T-cell (primary cell): ENCODE data around the gene CCDC97. TPM values are rescaled to one million over a fixed set of nuclear protein-coding genes. Genes with fewer than 3 reads are reported as not detected.
A peak's percentile ranks its signal among the peaks of the same experiment; 100 is the strongest.

Source experiments
- ATAC-seq, 4 experiments: fragments of 200-7000 bp in 3 of 4; fragments of 150-1000 bp in 1 of 4; cut with Tn5 transposase; replicated peaks in 1 of 4; 1 replicate in 3 of 4; 2 replicates in 1 of 4; pipeline ENCODE4 v1.10.0; 2021; ENCODE audit warnings: moderate library complexity in 3 of 4, mild to moderate bottlenecking in 2 of 4, moderate number of reproducible peaks in 1 of 4
- CTCF ChIA-PET, 2 donors: fragments of 300-600 bp; sonication (Branson Sonifier 250); formaldehyde crosslinking; loops; one replicate each; lab custom pipeline; 2022; ENCODE audit warnings: antibody characterized with exemption in 2 of 2; lab: Charles Lee
- POLR2A ChIA-PET, 2 donors: fragments of 300-600 bp; sonication (Branson Sonifier 250); formaldehyde crosslinking; loops; one replicate each; lab custom pipeline; 2022; ENCODE audit warnings: antibody characterized with exemption in 2 of 2; lab: Charles Lee
- DNase-seq, 35 experiments: peaks; one replicate each; pipeline versions ENCODE4 v3.0.0 to v3.0.0-alpha.2; 2013 to 2023
- H3K27ac ChIP-seq: one replicate; pipeline ENCODE4 v1.5.1; 2013; ENCODE audit warnings: low read length
- H3K27me3 ChIP-seq, 2 experiments: replicated peaks in 1 of 2; 1 replicate in 1 of 2; 2 replicates in 1 of 2; pipeline versions ENCODE4 v1.6.1 to v1.7.0; 2013; ENCODE audit warnings: low read length in 1 of 2, mixed read lengths in 1 of 2; ENCODE audit not compliant: control insufficient read depth in 2 of 2, insufficient read depth in 2 of 2; ENCODE audit errors: extremely low read depth in 1 of 2
- H3K36me3 ChIP-seq, 2 donors: 1 replicate in 1 of 2; 2 replicates in 1 of 2; pipeline versions ENCODE4 v1.6.1 to v1.7.0; 2013; ENCODE audit warnings: low read length in 1 of 2; ENCODE audit not compliant: control insufficient read depth in 2 of 2, insufficient read depth in 1 of 2; ENCODE audit errors: extremely low read depth in 1 of 2
- H3K4me1 ChIP-seq, 2 experiments: 1 replicate in 1 of 2; 2 replicates in 1 of 2; pipeline versions ENCODE4 v1.6.1 to v1.7.0; 2013; ENCODE audit warnings: low read length in 2 of 2, mixed read lengths in 1 of 2; ENCODE audit not compliant: insufficient read depth in 2 of 2, control insufficient read depth in 1 of 2; ENCODE audit errors: extremely low read depth in 1 of 2
- H3K4me3 ChIP-seq, 2 donors: 1 replicate in 1 of 2; 2 replicates in 1 of 2; pipeline versions ENCODE4 v1.5.1 to v1.7.0; 2013; ENCODE audit warnings: mild to moderate bottlenecking in 2 of 2, low read length in 1 of 2, moderate library complexity in 1 of 2; ENCODE audit not compliant: control insufficient read depth in 1 of 2; ENCODE audit errors: extremely low read depth in 1 of 2
- H3K9me3 ChIP-seq: 2 replicates; pipeline ENCODE4 v1.7.0; 2013
- H3K27ac Mint-ChIP-seq, 2 donors: one replicate each; pipeline ENCODE4 v1.8.0; 2020 to 2021; ENCODE audit warnings: mild to moderate bottlenecking in 2 of 2, mixed read lengths in 2 of 2
- H3K27me3 Mint-ChIP-seq, 2 donors: one replicate each; pipeline ENCODE4 v1.8.0; 2021 to 2022; ENCODE audit warnings: mixed read lengths in 2 of 2
- H3K36me3 Mint-ChIP-seq: one replicate; pipeline ENCODE4 v1.8.0; 2021; ENCODE audit warnings: mixed read lengths
- H3K4me1 Mint-ChIP-seq, 3 donors: one replicate each; pipeline ENCODE4 v1.8.0; 2020 to 2022; ENCODE audit warnings: mixed read lengths in 3 of 3, mild to moderate bottlenecking in 1 of 3
- H3K4me3 Mint-ChIP-seq, 3 donors: one replicate each; pipeline ENCODE4 v1.8.0; 2020 to 2022; ENCODE audit warnings: mild to moderate bottlenecking in 3 of 3, mixed read lengths in 3 of 3, moderate library complexity in 3 of 3
- H3K9me3 Mint-ChIP-seq, 3 donors: one replicate each; pipeline ENCODE4 v1.8.0; 2020 to 2022; ENCODE audit warnings: mixed read lengths in 3 of 3
- WGBS: methylation state at CpG from one replicate; pipeline ENCODE4 v1.1.5; 2013; ENCODE audit warnings: missing lambda C conversion rate; ENCODE audit not compliant: insufficient coverage; 5-methylcytosine and 5-hydroxymethylcytosine counted together
- total RNA-seq, 35 experiments: library from RNA in 6 of 35; stranded (reverse) in 6 of 35; fragments of 120-200 nt in 1 of 35; gene quantifications; one replicate each; pipeline versions ENCODE4 v1.2.1 to v1.2.4 and lab custom pipeline; 2013 to 2026

The CCDC97 gene
- total RNA-seq, 5 donors from 2014 or later (not counting 1 experiment from before 2014, with no cell fraction given), result 38.9 to 61.5 (median 55.1) TPM

DNA sequence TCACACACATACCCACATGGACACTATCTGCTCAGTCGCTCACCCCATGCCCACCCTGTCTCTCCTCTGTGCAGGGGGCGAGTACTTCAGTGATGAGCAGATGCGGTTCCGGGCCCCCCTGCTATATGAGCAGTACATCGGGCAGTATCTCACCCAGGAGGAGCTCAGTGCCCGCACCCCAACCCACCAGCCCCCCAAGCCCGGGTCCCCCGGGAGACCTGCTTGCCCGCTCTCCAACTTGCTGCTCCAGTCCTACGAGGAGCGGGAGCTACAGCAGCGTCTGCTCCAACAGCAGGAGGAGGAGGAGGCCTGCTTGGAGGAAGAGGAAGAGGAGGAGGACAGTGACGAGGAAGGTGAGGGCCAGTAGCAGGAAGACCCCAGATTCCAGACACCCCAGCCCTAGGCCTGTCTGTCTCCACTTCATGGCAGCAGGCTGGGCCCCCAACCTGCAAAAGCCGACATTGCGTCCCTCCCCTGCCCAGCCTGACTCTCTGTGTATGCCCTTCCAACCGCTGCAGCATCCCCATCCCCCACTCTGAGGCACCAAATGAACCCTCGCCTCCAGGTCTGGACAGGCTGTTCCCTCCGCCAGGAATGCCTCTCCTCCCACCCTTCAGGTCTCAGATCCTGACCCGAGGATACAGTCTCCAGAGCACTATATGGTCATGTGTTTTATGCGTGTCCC is 9.7 kb downstream of the CCDC97 start:
- Mint-ChIP-seq H3K4me1 (peaks cover 24 to 45% (median 33%) of the 10 kb centered on the region in 3 donors), H3K36me3 (peaks cover 38% of the 10 kb centered on the region), H3K27me3 (no peaks in the 10 kb centered on the region), H3K27ac (peak overlapping the region; percentile 22 to 39), H3K4me3 (no peak overlapping the region), H3K9me3 (no peaks in the 10 kb centered on the region)
- 91% methylated on average over 11 of the region's 20 CpGs for WGBS
- H3K9me3 ChIP-seq, result no peaks in the 10 kb centered on the region
- ATAC-seq (peak in 2 of 4 experiments; percentile 3 to 10), DNase-seq (no peak)
- ChIA-PET CTCF (no interaction called here), POLR2A (no interaction called here)
- peaks cover 26 to 78% of the 10 kb centered on the region in 2 donors for H3K36me3 ChIP-seq
- no peaks in the 10 kb centered on the region for H3K27me3 ChIP-seq
- no peak overlapping the region for H3K4me3 ChIP-seq
- no peak overlapping the region for H3K27ac ChIP-seq
- H3K4me1 ChIP-seq, result peaks cover 0 to 21% of the 10 kb centered on the region in 2 experiments

DNA sequence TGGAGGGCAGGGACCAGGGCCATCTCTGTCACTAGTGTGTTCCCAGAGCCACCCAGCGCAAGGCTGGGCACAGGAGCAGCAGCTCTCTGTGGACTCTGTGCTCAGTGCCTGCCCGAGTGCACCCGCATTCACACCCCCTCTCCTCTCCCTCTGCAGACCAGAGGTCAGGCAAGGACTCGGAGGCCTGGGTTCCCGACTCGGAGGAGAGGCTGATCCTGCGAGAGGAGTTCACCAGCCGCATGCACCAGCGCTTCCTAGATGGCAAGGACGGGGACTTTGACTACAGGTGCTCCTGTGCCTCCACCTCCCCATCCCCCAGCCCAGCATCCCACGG is 10.2 kb downstream of the CCDC97 start:
- H3K4me3 Mint-ChIP-seq, result no peak overlapping the region
- peak overlapping the region in 1 of 2 donors; percentile 22 for H3K27ac Mint-ChIP-seq
- H3K4me3 ChIP-seq, result no peak overlapping the region
- ChIA-PET POLR2A (no interaction called here), CTCF (no interaction called here)
- H3K4me1 ChIP-seq, result peaks cover 0 to 25% of the 10 kb centered on the region in 2 experiments
- H3K27ac ChIP-seq, result no peak overlapping the region
- no peak for ATAC-seq
- H3K36me3 Mint-ChIP-seq, result peaks cover 38% of the 10 kb centered on the region
- no peaks in the 10 kb centered on the region for H3K9me3 ChIP-seq
- no peaks in the 10 kb centered on the region for H3K9me3 Mint-ChIP-seq
- peaks cover 26 to 81% of the 10 kb centered on the region in 2 donors for H3K36me3 ChIP-seq
- no peaks in the 10 kb centered on the region for H3K27me3 Mint-ChIP-seq
- peaks cover 26 to 50% (median 37%) of the 10 kb centered on the region in 3 donors for H3K4me1 Mint-ChIP-seq
- no peak for DNase-seq
- no peaks in the 10 kb centered on the region for H3K27me3 ChIP-seq
- WGBS, result 100% methylated on average over 7 of the region's 11 CpGs

DNA sequence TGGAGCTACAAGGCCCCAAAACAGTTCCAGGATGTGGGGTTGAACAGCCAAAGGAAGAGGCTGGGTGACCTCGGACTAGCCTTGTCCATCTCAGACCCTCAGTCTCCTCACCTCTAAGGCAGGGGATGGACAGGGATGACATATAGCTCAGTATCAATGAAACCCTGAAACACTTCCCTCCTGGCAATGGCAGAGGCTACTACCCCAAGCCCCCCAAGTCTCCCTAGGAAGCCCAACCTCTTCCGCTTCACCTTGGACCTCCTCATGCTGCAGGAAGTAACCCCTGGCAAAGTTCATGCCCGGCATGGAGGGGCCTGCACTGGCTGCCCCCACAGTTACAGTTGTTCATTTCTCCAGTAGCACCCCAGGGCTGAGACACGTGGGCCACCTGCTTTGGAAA is 10.6 kb downstream of the CCDC97 start:
- CTCF ChIA-PET, result interaction anchor here in 1 of 2 donors (0.5 kb wide), 1 partner anchor 22 kb away, joined by 6 read pairs; no protein-coding TSS in a partner anchor
- no peak for DNase-seq
- H3K4me3 ChIP-seq, result no peak overlapping the region
- no peak overlapping the region for H3K27ac ChIP-seq
- POLR2A ChIA-PET, result no interaction called here
- peaks cover 38% of the 10 kb centered on the region for H3K36me3 Mint-ChIP-seq
- no peaks in the 10 kb centered on the region for H3K9me3 Mint-ChIP-seq
- no peaks in the 10 kb centered on the region for H3K27me3 ChIP-seq
- no peaks in the 10 kb centered on the region for H3K9me3 ChIP-seq
- no peak for ATAC-seq
- no peaks in the 10 kb centered on the region for H3K27me3 Mint-ChIP-seq
- H3K4me1 ChIP-seq, result peaks cover 0 to 30% of the 10 kb centered on the region in 2 experiments
- H3K27ac Mint-ChIP-seq, result peak overlapping the region in 1 of 2 donors; percentile 16
- peaks cover 26 to 79% of the 10 kb centered on the region in 2 donors for H3K36me3 ChIP-seq
- H3K4me3 Mint-ChIP-seq, result no peak overlapping the region
- WGBS, result 69% methylated on average over 2 of the region's 4 CpGs
- H3K4me1 Mint-ChIP-seq, result peaks cover 26 to 54% (median 41%) of the 10 kb centered on the region in 3 donors

DNA sequence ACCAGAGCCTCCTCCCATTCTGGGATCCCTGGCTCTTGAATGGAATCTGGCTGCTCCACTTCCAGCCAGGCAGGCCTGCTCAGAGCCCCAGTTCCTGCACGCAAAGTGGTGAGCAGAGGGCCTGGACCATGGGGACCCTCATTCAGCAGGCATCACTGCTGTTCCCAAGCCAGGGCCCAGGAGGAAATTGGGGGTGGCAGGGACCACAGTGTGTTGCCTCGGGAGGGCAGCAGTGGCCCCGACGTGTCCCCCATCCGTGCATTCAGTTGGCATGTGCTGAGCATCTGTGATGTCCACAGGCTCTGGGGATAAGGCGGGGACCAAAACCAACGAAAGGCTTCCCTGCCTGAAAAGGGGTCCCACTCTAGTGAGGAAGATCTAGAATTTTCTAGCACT is 11.2 kb downstream of the CCDC97 start:
- H3K4me3 ChIP-seq, result no peak overlapping the region
- no peaks in the 10 kb centered on the region for H3K27me3 Mint-ChIP-seq
- no peak overlapping the region for H3K4me3 Mint-ChIP-seq
- DNase-seq (no peak), ATAC-seq (no peak)
- peaks cover 0 to 36% of the 10 kb centered on the region in 2 experiments for H3K4me1 ChIP-seq
- 90% methylated on average over 7 of the region's 7 CpGs for WGBS
- no peaks in the 10 kb centered on the region for H3K9me3 ChIP-seq
- H3K4me1 Mint-ChIP-seq, result peaks cover 25 to 57% (median 40%) of the 10 kb centered on the region in 3 donors
- no peaks in the 10 kb centered on the region for H3K27me3 ChIP-seq
- peak overlapping the region in 1 of 2 donors; percentile 16 for H3K27ac Mint-ChIP-seq
- CTCF ChIA-PET, result interaction anchor here in 1 of 2 donors (0.5 kb wide), 1 partner anchor 21 kb away, joined by 6 read pairs; no protein-coding TSS in a partner anchor
- H3K36me3 ChIP-seq, result peaks cover 23 to 77% of the 10 kb centered on the region in 2 donors
- peaks cover 36% of the 10 kb centered on the region for H3K36me3 Mint-ChIP-seq
- no peaks in the 10 kb centered on the region for H3K9me3 Mint-ChIP-seq
- no peak overlapping the region for H3K27ac ChIP-seq
- POLR2A ChIA-PET, result no interaction called here

DNA sequence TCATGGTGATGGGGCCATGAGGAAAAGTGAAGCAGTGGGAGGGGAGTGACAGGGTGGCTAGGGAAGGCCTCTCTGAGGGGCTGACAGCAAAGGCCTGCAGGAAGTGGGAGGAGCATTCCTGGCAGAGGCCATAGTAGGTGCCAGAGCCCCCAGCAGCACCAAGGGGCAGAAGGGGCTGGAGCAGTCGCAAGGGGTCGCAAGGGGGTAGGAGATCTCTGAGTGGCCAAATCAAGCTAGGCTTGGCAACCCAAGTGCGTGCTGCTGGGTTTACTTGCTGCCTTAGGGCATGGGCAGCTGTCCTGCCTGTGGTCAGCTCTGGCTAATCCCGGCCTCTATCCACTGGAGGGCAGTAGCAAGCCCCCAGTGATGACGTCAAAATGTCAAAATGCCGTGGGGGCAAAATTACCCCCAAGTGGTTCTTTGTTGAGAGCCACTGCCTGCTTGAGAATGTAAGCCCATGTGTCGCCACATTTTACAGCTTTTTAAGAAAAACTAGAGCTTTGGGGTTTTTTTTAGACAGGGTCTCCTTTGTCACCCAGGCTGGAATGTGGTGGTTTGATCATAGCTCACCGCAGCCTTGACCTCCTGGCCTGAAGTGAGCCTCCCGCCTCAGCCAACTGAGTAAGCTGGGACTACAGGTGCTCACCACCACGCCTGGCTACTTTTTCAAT is 11.8 kb downstream of the CCDC97 start:
- Histone ChIP-seq H3K36me3 (peaks cover 18 to 73% of the 10 kb centered on the region in 2 donors), H3K9me3 (no peaks in the 10 kb centered on the region), H3K4me1 (peaks cover under 1 to 41% of the 10 kb centered on the region in 2 experiments), H3K27ac (no peak overlapping the region), H3K4me3 (no peak overlapping the region), H3K27me3 (no peaks in the 10 kb centered on the region)
- peaks cover 31 to 57% (median 43%) of the 10 kb centered on the region in 3 donors for H3K4me1 Mint-ChIP-seq
- H3K4me3 Mint-ChIP-seq, result no peak overlapping the region
- CTCF ChIA-PET, result interaction anchor here in 1 of 2 donors (0.9 kb wide), 1 partner anchor 177 kb away, joined by 3 read pairs; no protein-coding TSS in a partner anchor
- peaks cover 32% of the 10 kb centered on the region for H3K36me3 Mint-ChIP-seq
- H3K27me3 Mint-ChIP-seq, result no peaks in the 10 kb centered on the region
- 93% methylated on average over 8 of the region's 10 CpGs for WGBS
- POLR2A ChIA-PET, result interaction anchor here in 1 of 2 donors (0.5 kb wide), 1 partner anchor 192 kb away, joined by 4 read pairs; no protein-coding TSS in a partner anchor
- DNase-seq (peak in 1 of 35 experiments; percentile 37), ATAC-seq (no peak)
- peak overlapping the region; percentile 34 to 39 for H3K27ac Mint-ChIP-seq
- no peaks in the 10 kb centered on the region for H3K9me3 Mint-ChIP-seq

DNA sequence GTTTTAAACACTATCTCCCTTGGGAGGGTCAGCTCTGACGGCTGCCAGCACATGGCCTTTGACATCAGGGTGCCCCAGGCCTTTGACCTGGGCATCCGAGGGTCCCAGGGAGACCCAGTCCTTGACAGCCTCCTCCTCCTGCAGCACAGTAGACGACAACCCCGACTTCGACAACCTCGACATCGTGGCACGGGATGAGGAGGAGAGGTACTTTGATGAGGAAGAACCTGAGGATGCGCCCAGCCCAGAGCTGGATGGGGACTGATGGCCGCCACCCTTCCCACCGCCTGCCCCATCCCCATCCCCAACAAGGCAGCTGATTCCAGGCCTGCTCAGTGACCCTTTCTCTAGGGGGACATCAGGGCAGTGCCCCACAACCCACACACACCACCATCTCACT is 12.5 kb downstream of the CCDC97 start:
- Histone ChIP-seq H3K27ac (no peak overlapping the region), H3K27me3 (no peaks in the 10 kb centered on the region), H3K9me3 (no peaks in the 10 kb centered on the region), H3K36me3 (peaks cover 13 to 66% of the 10 kb centered on the region in 2 donors), H3K4me3 (no peak overlapping the region), H3K4me1 (peaks cover 6 to 48% of the 10 kb centered on the region in 2 experiments)
- no peaks in the 10 kb centered on the region for H3K9me3 Mint-ChIP-seq
- peak overlapping the region in 1 of 3 donors; percentile 18 for H3K4me3 Mint-ChIP-seq
- peak overlapping the region; percentile 78 to 82 for H3K27ac Mint-ChIP-seq
- H3K36me3 Mint-ChIP-seq, result peaks cover 25% of the 10 kb centered on the region
- ATAC-seq (no peak), DNase-seq (no peak)
- no peaks in the 10 kb centered on the region for H3K27me3 Mint-ChIP-seq
- ChIA-PET POLR2A (interaction anchor here in 1 of 2 donors (0.5 to 0.6 kb wide), 3 partner anchors 8 to 193 kb away, joined by 4 to 6 read pairs (median 4); no protein-coding TSS in a partner anchor), CTCF (interaction anchor here in 1 of 2 donors (0.9 kb wide), 1 partner anchor 178 kb away, joined by 3 read pairs; no protein-coding TSS in a partner anchor)
- H3K4me1 Mint-ChIP-seq, result peaks cover 33 to 56% (median 42%) of the 10 kb centered on the region in 3 donors
- WGBS, result 96% methylated on average over 5 of the region's 11 CpGs
